Omental fat pad (tissue), 4 donors: ENCODE results near the gene NRAP. TPM values are rescaled to one million over a fixed set of nuclear protein-coding genes. Genes with fewer than 3 reads are reported as not detected.
"Not testable (repeated sequence)": the region's sequence is repeated elsewhere in the genome, so short reads cannot be mapped to it uniquely, and the experiment has no call there.

Experiments used
- ATAC-seq: fragments of 150-250 bp; one replicate; pipeline ENCODE4 v1.9.1; 2016; ENCODE audit warnings: mild to moderate bottlenecking, moderate library complexity; ENCODE audit not compliant: low FRiP score
- DNase-seq: peaks from one replicate; pipeline ENCODE4 v3.0.0-alpha.2; 2019; ENCODE audit warnings: low spot score
- total RNA-seq, 4 donors: library from RNA; depleted of rRNA; stranded (reverse); fragments of >200 nt; gene quantifications; one replicate each; pipeline ENCODE4 v1.1.0, GENCODE V29; 2016
- TF ChIP-seq, protein P1 (sequence below), 3 donors: fragments of 450-650 bp; IDR thresholded peaks; one replicate each; pipeline ENCODE4 v1.5.1; 2016 to 2017; ENCODE audit warnings: antibody characterized with exemption in 3 of 3, mild to moderate bottlenecking in 3 of 3, moderate library complexity in 2 of 3

The NRAP gene
- total RNA-seq, 4 donors from 2014 or later: not detected

DNA sequence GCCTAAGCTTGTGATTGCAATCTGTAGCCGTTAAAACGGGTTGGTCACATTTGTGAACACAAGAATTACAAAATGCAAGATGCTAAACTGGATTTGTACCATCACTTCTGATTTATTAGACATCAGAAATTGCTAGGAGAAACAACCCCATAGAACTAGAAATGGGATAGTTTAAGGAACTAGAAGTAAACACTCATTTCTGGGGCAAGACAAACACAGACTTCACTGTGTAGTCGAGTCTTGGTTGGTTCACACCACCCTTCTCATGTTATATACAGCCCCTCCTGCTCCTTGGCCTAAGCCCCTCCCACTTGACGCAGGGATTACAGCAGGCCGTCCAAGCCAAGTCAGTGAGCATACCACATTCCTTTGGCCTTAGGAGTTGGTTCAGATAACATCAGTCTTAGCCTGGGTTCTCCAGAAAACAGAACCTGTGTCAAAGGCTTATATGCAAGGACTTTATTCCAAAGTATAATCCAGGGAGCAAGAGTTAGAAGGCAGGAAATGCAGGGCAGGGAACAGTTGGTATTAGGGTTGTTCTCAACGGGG lies 2.0 kb upstream of the NRAP start:
- ATAC-seq: peak; percentile 96

DNA sequence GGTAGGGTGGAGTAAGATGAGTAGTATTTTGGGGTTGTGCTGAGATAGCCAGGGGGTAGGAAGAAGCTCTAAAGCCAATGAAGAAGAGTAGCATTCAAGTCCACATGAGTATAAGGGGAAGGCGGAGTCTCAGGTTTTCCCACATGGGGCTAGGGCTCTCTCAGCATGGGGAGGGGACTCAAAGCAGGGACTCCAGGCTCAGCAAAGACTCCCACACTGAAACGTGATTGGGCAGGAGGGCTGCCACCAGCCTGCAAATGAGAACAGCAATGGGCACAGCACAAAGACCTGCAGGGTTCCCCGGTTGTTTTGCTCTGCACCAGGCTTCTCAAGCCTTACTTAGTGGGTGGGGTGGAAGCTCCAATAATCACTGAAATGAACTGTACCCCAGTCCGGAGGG lies 1.5 kb upstream of the NRAP start:
- ATAC-seq (no peak), DNase-seq (no peak)
- TF ChIP-seq, protein P1, sequence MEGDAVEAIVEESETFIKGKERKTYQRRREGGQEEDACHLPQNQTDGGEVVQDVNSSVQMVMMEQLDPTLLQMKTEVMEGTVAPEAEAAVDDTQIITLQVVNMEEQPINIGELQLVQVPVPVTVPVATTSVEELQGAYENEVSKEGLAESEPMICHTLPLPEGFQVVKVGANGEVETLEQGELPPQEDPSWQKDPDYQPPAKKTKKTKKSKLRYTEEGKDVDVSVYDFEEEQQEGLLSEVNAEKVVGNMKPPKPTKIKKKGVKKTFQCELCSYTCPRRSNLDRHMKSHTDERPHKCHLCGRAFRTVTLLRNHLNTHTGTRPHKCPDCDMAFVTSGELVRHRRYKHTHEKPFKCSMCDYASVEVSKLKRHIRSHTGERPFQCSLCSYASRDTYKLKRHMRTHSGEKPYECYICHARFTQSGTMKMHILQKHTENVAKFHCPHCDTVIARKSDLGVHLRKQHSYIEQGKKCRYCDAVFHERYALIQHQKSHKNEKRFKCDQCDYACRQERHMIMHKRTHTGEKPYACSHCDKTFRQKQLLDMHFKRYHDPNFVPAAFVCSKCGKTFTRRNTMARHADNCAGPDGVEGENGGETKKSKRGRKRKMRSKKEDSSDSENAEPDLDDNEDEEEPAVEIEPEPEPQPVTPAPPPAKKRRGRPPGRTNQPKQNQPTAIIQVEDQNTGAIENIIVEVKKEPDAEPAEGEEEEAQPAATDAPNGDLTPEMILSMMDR (IDR thresholded peaks at IDR 0.05): no peak

More for the DNA sequence above, 2.0 kb upstream of the NRAP start:
- DNase-seq: no peak
- TF ChIP-seq, protein P1 (IDR thresholded peaks at IDR 0.05): no peak

DNA sequence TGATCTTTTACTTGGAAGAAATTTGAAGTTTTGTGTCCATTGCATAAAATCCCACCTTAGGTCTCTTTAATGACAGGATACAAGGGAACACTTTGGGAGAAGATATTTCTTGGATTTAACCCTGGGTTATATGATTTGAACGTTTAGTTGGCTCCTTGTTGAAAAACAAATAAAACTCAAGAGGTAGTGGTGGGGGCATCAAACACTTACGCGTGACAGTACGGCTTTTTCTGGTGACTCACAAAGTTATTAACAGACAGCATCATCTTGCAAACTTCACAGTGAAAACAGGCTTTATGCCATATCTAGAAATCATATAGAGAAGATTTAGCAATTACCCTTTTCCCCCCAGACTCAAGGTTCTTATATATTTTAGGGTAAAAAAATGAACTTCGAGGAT lies 699 bp downstream of the NRAP start:
- TF ChIP-seq, protein P1 (IDR thresholded peaks at IDR 0.05): no peak
- DNase-seq (no peak), ATAC-seq (no peak)

DNA sequence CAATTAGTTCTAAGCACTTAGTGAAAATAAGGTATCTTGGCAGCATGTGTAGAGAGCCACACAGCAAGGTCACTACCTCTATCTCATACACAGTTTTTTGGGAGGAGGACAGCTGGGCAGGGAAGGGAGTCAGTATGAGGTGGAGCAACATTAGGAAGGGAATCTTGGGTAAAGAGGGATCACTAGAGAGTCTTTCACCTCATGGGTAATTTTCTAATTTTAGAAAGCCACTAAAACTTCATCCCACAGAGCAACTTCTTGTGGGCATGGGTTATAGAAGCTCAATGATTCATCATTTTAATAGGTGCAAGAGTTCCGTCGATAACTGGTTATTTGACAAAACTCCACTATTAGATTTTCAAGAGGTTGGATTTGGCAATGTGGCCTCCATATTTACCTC lies 2.5 kb downstream of the NRAP start:
- ATAC-seq (no peak), DNase-seq (no peak)

DNA sequence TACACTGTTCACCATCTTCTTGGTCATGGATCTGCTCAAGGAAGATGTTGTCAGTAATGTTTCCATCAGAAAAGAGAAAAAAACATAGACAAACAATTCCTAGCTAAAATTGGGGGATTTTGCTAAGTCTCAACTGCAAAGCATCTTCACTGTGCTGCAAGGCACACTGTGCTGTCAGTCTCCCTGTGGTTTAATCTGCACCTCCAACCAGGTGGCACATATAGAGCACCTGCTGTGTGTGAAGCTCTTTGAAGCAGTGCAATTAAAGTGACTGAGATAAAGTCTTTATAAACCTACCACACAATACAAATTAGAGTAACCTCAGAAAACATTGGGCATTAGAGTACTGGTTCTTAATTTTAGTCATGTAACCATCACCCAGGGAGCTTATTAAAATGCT lies 6.3 kb downstream of the NRAP start:
- ATAC-seq: no peak
- TF ChIP-seq, protein P1 (IDR thresholded peaks at IDR 0.05): no peak

More for the DNA sequence above, 2.5 kb downstream of the NRAP start:
- TF ChIP-seq, protein P1 (IDR thresholded peaks at IDR 0.05): no peak

DNA sequence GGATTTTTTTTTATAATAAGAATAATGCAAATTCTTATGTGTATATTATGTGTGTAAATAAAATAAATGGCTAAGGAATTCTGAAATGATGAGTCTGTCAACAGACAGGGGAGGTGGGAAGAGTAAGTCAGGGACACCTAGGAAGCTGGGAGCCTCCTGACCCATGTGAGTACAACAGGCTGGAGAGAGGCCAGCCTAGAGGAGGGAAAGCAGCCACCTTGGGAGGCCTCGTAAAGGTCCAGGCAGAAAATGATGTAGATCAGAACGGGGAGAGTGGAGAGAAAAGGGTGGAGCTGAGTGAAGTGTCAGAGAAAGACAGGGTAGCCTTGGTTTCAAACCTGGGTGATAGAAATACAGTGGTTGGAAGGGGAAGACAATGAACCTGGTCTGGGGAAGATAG lies 6.9 kb downstream of the NRAP start:
- DNase-seq (no peak), ATAC-seq (no peak)
- TF ChIP-seq, protein P1 (IDR thresholded peaks at IDR 0.05): no peak

More for the DNA sequence above, 6.3 kb downstream of the NRAP start:
- DNase-seq: no peak

DNA sequence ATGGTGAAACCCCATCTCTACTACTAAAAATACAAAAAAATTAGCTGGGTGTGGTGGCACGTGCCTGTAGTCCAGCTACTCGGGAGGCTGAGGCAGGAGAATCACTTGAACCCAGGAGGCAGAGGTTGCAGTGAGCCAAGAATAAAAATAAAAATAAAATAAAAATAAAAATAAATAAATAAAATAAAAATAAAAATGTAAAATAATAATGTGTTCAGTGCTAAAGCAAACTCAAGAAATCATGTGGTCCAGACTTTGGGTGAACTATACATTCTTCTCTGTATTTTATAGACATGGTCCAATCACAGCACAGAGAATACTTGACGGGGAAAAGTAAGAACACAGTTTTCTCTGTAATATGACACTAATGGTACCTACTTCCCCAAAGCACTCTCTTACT lies 11.4 kb downstream of the NRAP start:
- not testable (repeated sequence) for ATAC-seq, DNase-seq
